Neutrophil (primary cell): ENCODE data around the gene CPED1.
"Not testable (repeated sequence)": the region's sequence is repeated elsewhere in the genome, so short reads cannot be mapped to it uniquely, and the experiment has no call there.

ENCODE experiments used
- H3K27ac ChIP-seq: fragments of 200-600 bp; sonication (generic); 2 replicates; pipeline ENCODE4 v1.5.1; 2016; ENCODE audit warnings: mild to moderate bottlenecking, moderate library complexity
- H3K27me3 ChIP-seq: fragments of 200-600 bp; sonication (generic); 2 replicates; pipeline ENCODE4 v1.6.0; 2016; ENCODE audit warnings: mild to moderate bottlenecking
- H3K36me3 ChIP-seq: fragments of 200-600 bp; sonication (generic); 2 replicates; pipeline ENCODE4 v1.5.1; 2017
- H3K4me1 ChIP-seq, 2 experiments: fragments of 200-600 bp in 1 of 2; sonication (generic) in 1 of 2; 1 replicate in 1 of 2; 2 replicates in 1 of 2; pipeline versions ENCODE4 v1.5.1 to v1.6.1; 2013 to 2016; ENCODE audit warnings: low read depth in 1 of 2, low read length in 1 of 2, mild to moderate bottlenecking in 1 of 2, moderate library complexity in 1 of 2; ENCODE audit not compliant: control insufficient read depth in 1 of 2, insufficient read depth in 1 of 2
- H3K4me3 ChIP-seq, 2 experiments: fragments of 200-600 bp in 1 of 2; sonication (generic) in 1 of 2; 1 replicate in 1 of 2; 2 replicates in 1 of 2; pipeline ENCODE4 v1.5.1; 2013 to 2016; ENCODE audit warnings: low read depth in 1 of 2, low read length in 1 of 2, mild to moderate bottlenecking in 1 of 2, moderate library complexity in 1 of 2
- H3K9me3 ChIP-seq: fragments of 200-600 bp; sonication (generic); 2 replicates; pipeline ENCODE4 v1.5.1; 2016
- CTCF ChIP-seq: fragments of 200-600 bp; sonication (generic); IDR thresholded peaks from 2 replicates; pipeline ENCODE4 v1.5.1; 2016; ENCODE audit warnings: antibody characterized with exemption

Gene CPED1

GRCh38 chr7:121002757-121003200 is 14.3 kb downstream of the CPED1 start:
- TF ChIP-seq CTCF, result no peak
- Histone ChIP-seq H3K36me3 (no peaks in the 10 kb centered on the region), H3K9me3 (no peaks in the 10 kb centered on the region), H3K27me3 (peaks cover 86% of the 10 kb centered on the region), H3K4me3 (no peak overlapping the region), H3K27ac (no peak overlapping the region), H3K4me1 (peaks cover 3 to 9% of the 10 kb centered on the region in 2 experiments)

GRCh38 chr7:121003986-121004685 is 15.6 kb downstream of the CPED1 start:
- Histone ChIP-seq H3K4me1 (no peaks in the 10 kb centered on the region), H3K27me3 (peaks cover 98% of the 10 kb centered on the region), H3K4me3 (no peak overlapping the region), H3K27ac (no peak overlapping the region), H3K36me3 (no peaks in the 10 kb centered on the region), H3K9me3 (no peaks in the 10 kb centered on the region)
- TF ChIP-seq CTCF, result no peak

GRCh38 chr7:121005058-121005457 is 16.5 kb downstream of the CPED1 start:
- not testable (repeated sequence) for H3K4me1 ChIP-seq, H3K4me3 ChIP-seq, H3K36me3 ChIP-seq, H3K27ac ChIP-seq, H3K9me3 ChIP-seq
- peaks cover 90% of the 10 kb centered on the region for H3K27me3 ChIP-seq

- TF ChIP-seq CTCF, result no peak
- H3K27me3 ChIP-seq, result peaks cover 80% of the 10 kb centered on the region
- H3K36me3 ChIP-seq, result no peaks in the 10 kb centered on the region
- no peak overlapping the region for H3K4me3 ChIP-seq
- H3K9me3 ChIP-seq, result no peaks in the 10 kb centered on the region
- no peaks in the 10 kb centered on the region for H3K4me1 ChIP-seq
- no peak overlapping the region for H3K27ac ChIP-seq
These were observed 17.6 kb downstream of the CPED1 start for GRCh38 chr7:121005996-121006584.

- Histone ChIP-seq H3K36me3 (no peaks in the 10 kb centered on the region), H3K27ac (no peak overlapping the region), H3K27me3 (peaks cover 73% of the 10 kb centered on the region), H3K4me3 (no peak overlapping the region), H3K9me3 (no peaks in the 10 kb centered on the region), H3K4me1 (no peaks in the 10 kb centered on the region)
- TF ChIP-seq CTCF, result no peak
These were observed 18.3 kb downstream of the CPED1 start for GRCh38 chr7:121006711-121007315.

GRCh38 chr7:121008816-121009215 is 20.3 kb downstream of the CPED1 start:
- no peak overlapping the region for H3K4me3 ChIP-seq
- no peaks in the 10 kb centered on the region for H3K36me3 ChIP-seq
- no peak for TF ChIP-seq CTCF
- no peaks in the 10 kb centered on the region for H3K4me1 ChIP-seq
- no peak overlapping the region for H3K27ac ChIP-seq
- H3K27me3 ChIP-seq, result peaks cover 53% of the 10 kb centered on the region
- no peaks in the 10 kb centered on the region for H3K9me3 ChIP-seq
